Endometrial microvascular endothelial cells (primary cell): Measurements from ENCODE around the gene PRKN. TPM values are rescaled to one million over a fixed set of nuclear protein-coding genes. Genes with fewer than 3 reads are reported as not detected.

Experiments
- in situ Hi-C: cut with HindIII; loops from 2 replicates; pipeline ENCODE4 v1.10.0; 2017; ENCODE audit warnings: low sequenced_read_pairs, low pct_unique_long_range_greater_than_20kb; ENCODE audit errors: inconsistent ontology term
- total RNA-seq: library from RNA; depleted of rRNA; stranded (reverse); fragments of >200 nt; gene quantifications from one replicate; pipeline ENCODE4 v1.2.3, GENCODE V29; 2015; ENCODE audit errors: inconsistent ontology term

PRKN gene
- total RNA-seq, 1 donor from 2014 or later: not detected

- in situ Hi-C loops: no loop called here
These were observed 1051.0 kb downstream of the PRKN start for GRCh38 chr6:161676586-161676985.

GRCh38 chr6:161674930-161675682 lies 1052.5 kb downstream of the PRKN start:
- in situ Hi-C loops: no loop called here

GRCh38 chr6:161673026-161673425 lies 1054.5 kb downstream of the PRKN start:
- in situ Hi-C loops: no loop called here

GRCh38 chr6:161671117-161671516 lies 1056.4 kb downstream of the PRKN start:
- in situ Hi-C loops: no loop called here

GRCh38 chr6:161668665-161669064 lies 1058.9 kb downstream of the PRKN start:
- in situ Hi-C loops: no loop called here

- in situ Hi-C loops: no loop called here
These were observed 1059.6 kb downstream of the PRKN start for GRCh38 chr6:161667957-161668356.

- in situ Hi-C loops: no loop called here
These were observed 1063.9 kb downstream of the PRKN start for GRCh38 chr6:161663682-161664081.

GRCh38 chr6:161660666-161661571 lies 1066.6 kb downstream of the PRKN start:
- in situ Hi-C loops: no loop called here

GRCh38 chr6:161658211-161658610 lies 1069.4 kb downstream of the PRKN start:
- in situ Hi-C loops: no loop called here

- in situ Hi-C loops: no loop called here
These were observed 1073.4 kb downstream of the PRKN start for GRCh38 chr6:161654209-161654608.

GRCh38 chr6:161651949-161652348 lies 1075.6 kb downstream of the PRKN start:
- in situ Hi-C loops: no loop called here

- in situ Hi-C loops: no loop called here
These were observed 1077.7 kb downstream of the PRKN start for GRCh38 chr6:161649841-161650240.

GRCh38 chr6:161649068-161649467 lies 1078.5 kb downstream of the PRKN start:
- in situ Hi-C loops: no loop called here

GRCh38 chr6:161647234-161647633 lies 1080.3 kb downstream of the PRKN start:
- in situ Hi-C loops: no loop called here

GRCh38 chr6:161644521-161644920 lies 1083.0 kb downstream of the PRKN start:
- in situ Hi-C loops: no loop called here

- in situ Hi-C loops: no loop called here
These were observed 1086.4 kb downstream of the PRKN start for GRCh38 chr6:161641175-161641574.

- in situ Hi-C loops: no loop called here
These were observed 1087.8 kb downstream of the PRKN start for GRCh38 chr6:161639772-161640171.

- in situ Hi-C loops: no loop called here
These were observed 1089.9 kb downstream of the PRKN start for GRCh38 chr6:161637658-161638057.

- in situ Hi-C loops: no loop called here
These were observed 1090.6 kb downstream of the PRKN start for GRCh38 chr6:161636882-161637430.

- in situ Hi-C loops: no loop called here
These were observed 1091.6 kb downstream of the PRKN start for GRCh38 chr6:161635975-161636374.
